Activated CD4-positive, alpha-beta T cell treated with anti-CD3 and anti-CD28 coated beads, Interleukin-10, Interleukin-2, amounts not matched to agents 100 ng/mL and 50 ng/mL, durations not matched to agents 16 hours and 8 hours (primary cell): Measurements from ENCODE around the gene LYPD5.
"Not testable (repeated sequence)": the region's sequence is repeated elsewhere in the genome, so short reads cannot be mapped to it uniquely, and the experiment has no call there.

Experiments used
- DNase-seq: peaks from one replicate; pipeline ENCODE4 v3.0.0-alpha.2; 2020

The LYPD5 gene, protein sequence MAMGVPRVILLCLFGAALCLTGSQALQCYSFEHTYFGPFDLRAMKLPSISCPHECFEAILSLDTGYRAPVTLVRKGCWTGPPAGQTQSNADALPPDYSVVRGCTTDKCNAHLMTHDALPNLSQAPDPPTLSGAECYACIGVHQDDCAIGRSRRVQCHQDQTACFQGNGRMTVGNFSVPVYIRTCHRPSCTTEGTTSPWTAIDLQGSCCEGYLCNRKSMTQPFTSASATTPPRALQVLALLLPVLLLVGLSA

DNA sequence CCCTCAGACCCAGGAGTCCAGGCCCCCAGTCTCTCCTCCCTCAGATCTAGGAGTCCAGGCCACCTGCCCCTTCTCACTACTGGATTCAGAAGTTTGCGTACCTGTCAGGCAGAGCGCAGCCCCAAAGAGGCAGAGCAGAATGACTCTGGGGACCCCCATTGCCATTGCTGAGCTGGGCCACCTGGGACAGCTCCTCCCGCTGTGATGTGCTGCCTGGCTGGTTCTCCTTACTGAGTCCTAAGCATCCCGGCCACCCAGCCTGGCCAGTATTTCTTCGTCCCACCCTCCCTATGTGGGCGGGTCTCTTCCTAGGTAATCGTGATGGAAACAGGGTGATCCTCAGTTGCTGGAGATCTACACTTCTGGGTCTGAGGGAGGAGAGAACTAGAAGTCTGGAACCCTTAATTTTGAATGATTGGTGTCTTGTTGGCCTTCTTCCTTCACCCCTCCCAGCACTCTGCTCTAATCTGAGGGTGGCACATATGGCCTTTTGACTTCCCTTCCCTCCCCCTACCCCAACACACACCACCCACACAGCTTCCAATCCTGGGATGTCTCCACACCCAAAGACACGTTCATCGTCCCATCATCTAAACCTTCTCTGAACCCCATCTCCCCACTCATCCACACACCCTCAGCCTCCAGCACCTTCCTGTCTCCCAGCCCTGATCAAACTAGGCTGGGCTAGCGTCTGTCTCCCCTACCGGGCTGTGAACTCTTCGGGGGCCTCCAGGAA, at the start of gene LYPD5:
TSS of gene LYPD5 (minus strand) at position 232 of the 736 bp plus-strand sequence. CDS start at position 165, 67 bp downstream.
- DNase-seq, result no peak

DNA sequence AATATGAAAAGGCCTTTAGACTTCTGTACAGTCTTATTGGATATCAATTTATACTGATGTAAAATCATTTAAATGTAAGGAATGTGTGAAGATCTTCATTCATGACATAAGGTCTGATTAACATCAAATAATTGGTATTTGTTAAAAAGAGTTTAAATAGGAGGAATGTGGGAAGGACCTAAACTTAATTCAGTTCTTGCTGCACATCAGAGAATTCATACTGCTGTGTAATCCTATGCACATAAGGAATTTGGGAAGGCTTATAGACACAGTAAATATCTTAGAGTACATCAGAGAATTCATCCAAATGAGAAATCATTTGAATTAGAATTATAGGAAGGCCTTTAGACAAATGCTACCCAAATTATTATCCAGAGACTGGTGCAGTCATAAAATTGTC, 46.6 kb upstream of the LYPD5 start:
- DNase-seq, result no peak

GRCh38 chr19:43847884-43848283, 45.6 kb upstream of the LYPD5 start:
- DNase-seq, result no peak

GRCh38 chr19:43847246-43847645, 45.0 kb upstream of the LYPD5 start:
- DNase-seq, result no peak

GRCh38 chr19:43842007-43842406, 39.8 kb upstream of the LYPD5 start:
- DNase-seq, result no peak

- DNase-seq, result no peak
Observed at GRCh38 chr19:43839139-43839538, 36.9 kb upstream of the LYPD5 start.

DNA sequence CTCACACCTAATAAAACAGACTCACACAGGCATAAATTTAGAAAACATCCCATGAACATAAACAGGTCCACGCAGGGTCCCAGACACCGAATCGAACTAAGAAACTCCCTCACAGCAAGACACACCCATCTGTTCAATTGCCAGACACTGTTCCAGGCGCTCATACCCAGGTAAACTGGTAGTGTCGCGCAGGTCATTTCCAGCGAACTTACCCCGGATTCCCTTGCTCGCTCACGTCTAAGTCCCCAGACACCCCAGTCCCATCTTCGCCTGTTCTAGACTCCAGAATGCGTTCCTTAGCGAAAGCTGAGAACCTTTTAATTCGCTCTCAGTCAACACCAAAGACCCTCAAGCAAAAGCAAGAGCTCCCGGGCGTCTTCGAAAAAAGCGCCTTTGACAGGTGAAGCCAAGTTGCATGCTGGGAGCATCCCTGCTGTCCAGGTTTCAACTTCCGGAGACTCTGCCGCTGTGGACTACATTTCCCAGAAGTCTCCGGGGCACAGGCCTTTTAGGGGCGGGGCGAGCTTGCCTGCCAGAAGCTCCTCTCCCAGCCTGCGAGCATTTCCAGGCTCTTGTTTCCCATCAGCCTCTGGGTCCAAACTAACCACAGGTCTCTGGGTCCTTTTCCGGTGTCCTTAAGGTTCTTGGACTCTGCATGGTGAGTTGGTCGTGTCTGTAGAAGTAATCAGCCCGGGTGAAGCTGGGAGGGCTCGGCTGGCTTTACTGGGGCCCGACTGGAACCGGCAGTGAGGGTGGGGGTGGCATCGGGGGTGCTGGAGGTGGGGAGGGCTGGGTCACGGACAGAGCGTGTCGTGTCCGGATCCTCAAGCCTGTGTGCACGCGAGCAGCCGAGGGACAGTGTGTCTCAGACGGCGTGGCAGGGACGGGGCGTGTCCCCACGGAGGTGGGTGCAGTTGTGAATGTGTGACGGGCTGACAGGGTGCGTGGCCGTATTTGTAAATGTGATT, 24.8 kb upstream of the LYPD5 start, which contains the start of gene ZNF283:
TSS of gene ZNF283 (plus strand) at position 535 of the 968 bp plus-strand sequence. CDS start 6,184 bp downstream, outside the sequence.
- peak; percentile 91 for DNase-seq

DNA sequence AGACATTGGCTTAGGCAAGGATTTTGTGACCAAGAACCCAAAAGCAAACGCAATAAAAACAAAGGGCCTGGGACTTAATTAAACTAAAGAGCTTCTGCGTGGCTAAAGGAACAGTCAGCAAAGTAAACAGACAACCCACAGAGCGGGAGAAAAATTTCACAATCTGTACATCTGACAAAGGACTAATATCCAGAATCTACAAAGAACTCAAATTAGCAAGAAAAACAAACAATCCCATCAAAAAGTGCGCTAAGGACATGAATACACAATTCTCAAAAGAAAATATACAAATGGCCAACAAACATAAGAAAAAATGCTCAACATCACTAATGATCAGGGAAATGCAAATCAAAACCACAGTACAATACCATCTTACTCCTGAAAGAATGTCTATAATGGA, 22.3 kb upstream of the LYPD5 start:
- not testable (repeated sequence) for DNase-seq

DNA sequence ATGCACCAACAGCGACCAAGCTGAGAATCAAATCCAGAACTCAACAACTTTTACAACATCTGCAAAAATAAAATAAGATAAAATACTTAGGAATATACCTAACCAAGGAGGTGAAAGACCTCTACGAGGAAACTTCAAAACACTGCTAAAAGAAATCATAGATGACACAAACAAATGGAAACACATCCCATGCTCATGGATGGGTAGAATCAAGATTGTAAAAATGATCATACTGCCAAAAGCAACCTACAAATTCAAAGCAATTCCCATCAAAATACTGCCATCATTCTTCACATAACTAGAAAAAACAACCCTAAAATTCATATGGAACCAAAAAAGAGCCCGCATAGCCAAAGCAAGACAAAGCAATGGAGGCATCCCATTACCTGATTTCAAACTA, 21.6 kb upstream of the LYPD5 start:
- DNase-seq, result not testable (repeated sequence)

DNA sequence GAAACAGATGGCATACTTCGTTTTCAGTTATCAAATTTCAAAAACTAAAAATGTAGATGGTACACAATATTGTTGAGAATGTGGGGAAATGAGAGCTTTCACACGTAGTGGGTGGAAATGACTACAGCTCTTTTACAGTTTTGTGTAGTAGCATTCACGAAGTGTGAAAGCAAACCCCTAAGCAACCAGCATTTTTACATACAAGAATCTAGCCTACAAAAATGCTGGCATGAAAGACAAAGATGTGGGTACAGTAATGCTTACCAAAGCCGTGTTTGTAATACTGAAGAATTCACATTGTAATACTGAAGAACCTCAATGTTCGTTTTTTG, 18.6 kb upstream of the LYPD5 start:
- DNase-seq, result no peak

DNA sequence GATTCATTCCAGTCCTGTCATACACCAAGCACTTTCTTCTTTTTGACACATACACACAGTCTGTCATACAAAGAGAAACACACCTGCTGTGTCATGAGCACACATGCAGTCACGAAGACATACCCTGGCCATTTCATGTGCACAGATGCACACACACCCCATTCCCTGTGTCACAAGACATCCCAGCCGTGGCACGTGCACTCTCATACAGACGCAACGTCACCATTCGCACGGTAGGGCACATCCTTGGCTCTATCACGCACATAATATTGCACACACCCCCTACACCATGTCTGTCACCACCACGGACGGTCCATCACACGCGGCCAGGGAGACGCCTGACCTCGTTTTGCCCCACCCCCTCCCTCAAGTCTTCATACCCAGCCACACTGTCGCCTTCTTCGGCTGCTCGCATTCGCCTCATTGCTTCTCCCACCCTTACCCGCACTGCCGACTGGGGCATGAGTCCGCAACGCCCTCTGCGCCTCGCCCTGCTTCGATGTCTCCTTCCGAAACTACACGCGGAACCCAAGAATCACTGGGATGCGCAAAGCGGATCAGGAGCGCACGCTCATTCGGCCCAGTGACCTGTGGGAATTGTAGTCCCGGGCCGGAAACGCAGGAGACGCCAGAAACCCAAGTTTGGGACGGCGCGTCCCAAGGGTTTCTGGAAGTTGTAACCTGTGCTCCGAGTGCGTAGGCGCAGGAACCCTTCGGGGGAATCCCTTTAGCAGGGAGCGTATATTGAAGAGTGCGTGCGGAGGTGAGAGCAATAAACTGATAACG, 18.0 kb upstream of the LYPD5 start:
- DNase-seq, result peak; percentile 7

GRCh38 chr19:43818500-43818899, 16.3 kb upstream of the LYPD5 start:
- DNase-seq, result no peak

GRCh38 chr19:43817454-43817853, 15.2 kb upstream of the LYPD5 start:
- not testable (repeated sequence) for DNase-seq

DNA sequence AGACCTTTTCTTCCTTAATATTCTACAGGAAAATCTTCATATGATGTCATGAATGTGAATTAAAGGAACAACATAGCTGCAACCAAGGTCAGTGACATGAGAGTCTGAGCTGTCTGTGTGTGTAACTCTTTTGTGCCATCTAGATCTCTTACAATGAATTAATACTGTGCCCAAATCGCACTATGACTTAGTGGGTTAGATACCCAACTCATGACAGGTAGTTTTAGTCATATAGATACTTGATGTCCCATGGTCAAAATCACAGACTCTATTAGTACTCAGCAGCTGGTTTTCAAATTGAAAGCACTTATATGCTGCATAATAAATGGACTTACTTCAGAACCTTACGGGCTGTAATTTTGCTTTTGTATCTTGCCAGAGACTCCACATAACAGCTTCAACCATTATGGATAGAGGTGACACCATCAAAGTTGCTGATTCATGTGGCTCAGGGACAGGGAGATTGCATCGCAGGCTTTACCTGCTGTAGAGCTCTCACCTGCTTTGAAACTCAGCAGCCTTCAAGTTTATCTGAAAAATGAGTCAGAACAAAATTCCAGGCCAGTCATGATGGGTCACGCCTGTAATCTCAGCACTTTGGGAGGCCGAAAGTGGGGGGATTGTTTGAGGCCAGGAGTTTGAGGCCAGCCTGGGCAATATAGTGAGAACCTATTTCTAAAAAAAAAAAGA, 12.6 kb upstream of the LYPD5 start:
- DNase-seq, result peak; percentile 30

DNA sequence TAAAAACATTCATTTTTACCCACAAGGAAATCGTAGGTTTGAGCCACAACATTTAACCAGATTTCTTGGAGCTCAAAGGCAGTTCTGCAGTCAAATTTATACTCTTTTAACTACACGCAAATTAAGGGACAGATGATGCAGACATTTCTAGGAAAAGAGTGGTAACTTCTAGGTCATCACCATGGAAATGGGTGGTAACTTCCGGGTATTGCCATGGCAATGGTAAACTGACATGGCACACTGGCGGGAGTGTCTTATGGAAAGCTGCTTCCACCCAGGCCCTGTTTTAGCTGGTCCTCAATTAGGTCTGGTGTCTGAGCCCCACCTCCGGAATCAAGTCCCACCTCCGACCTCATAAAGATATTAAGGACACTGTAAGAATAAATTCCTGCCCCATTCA, 10.4 kb upstream of the LYPD5 start:
- no peak for DNase-seq

GRCh38 chr19:43812259-43812658, 10.0 kb upstream of the LYPD5 start:
- DNase-seq, result no peak

DNA sequence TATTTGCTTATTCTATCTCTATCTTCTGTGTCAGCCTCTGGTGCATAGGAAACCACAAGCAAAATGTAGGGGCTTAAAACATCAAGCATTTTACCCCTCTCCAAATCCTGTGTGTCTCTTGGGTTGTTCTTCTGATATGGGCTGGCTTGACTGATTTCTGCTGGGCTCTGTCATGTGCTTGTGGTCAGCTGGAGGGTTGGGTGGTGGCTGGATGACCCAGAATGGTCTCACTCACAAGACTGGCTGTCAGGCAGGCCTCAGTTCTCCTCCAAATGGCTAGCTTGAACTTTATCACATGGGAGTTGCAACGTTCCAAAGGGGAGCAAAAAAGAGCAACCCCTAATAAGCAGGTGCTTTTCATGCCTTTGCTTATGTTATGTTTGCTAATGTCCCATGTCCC, 9.6 kb upstream of the LYPD5 start:
- no peak for DNase-seq

- DNase-seq, result peak; percentile 60
Observed at GRCh38 chr19:43809762-43810696, 7.8 kb upstream of the LYPD5 start.

- DNase-seq, result no peak
Observed at GRCh38 chr19:43807651-43808050, 5.4 kb upstream of the LYPD5 start.

- DNase-seq, result no peak
Observed at GRCh38 chr19:43806848-43807247, 4.6 kb upstream of the LYPD5 start.

GRCh38 chr19:43806401-43806800, 4.2 kb upstream of the LYPD5 start:
- DNase-seq, result not testable (repeated sequence)
